Skin epidermis (tissue), 12 donors: ENCODE data around the gene PPP1R12B.
"Not testable (repeated sequence)": the region's sequence is repeated elsewhere in the genome, so short reads cannot be mapped to it uniquely, and the experiment has no call there.

ENCODE experiments used
- H3K27ac ChIP-seq, 21 experiments: fragments of 200-600 bp; sonication (generic) in 11 of 21; one replicate each; pipeline ENCODE4 v1.5.0; 2020; ENCODE audit warnings: mild to moderate bottlenecking in 3 of 21, inconsistent platforms in 2 of 21, moderate library complexity in 2 of 21
- H3K4me3 ChIP-seq, 7 experiments: fragments of 200-600 bp; sonication (generic) in 2 of 7; one replicate each; pipeline ENCODE4 v1.5.0; 2020; ENCODE audit warnings: inconsistent platforms in 2 of 7, mild to moderate bottlenecking in 2 of 7, moderate library complexity in 1 of 7

The PPP1R12B gene

GRCh38 chr1:202381867-202382266 is 33.4 kb downstream of the PPP1R12B start:
- H3K27ac ChIP-seq, H3K4me3 ChIP-seq: not testable (repeated sequence)

DNA sequence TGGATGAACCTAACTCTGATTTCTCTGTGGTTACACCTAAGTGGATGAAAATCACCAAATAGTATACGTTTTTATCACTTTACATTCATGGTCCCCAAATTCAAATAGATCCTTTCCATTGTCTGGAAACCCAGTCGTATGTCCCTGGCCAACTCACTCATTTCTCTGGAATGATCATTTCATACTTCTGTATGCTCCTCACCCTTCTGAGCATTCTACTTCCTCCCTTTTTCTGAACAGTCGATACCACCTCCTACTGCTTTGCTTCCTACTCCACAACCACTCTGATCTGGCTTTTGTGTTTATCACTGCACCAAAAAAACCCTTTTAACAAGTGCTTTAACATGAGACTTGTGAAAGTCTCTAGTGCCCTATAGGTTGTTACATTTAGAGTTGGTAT is 47.3 kb downstream of the PPP1R12B start:
- H3K4me3 ChIP-seq, H3K27ac ChIP-seq: not testable (repeated sequence)

GRCh38 chr1:202397256-202397655 is 48.8 kb downstream of the PPP1R12B start:
- Histone ChIP-seq H3K4me3 (no peak overlapping the region), H3K27ac (peak overlapping the region in 1 of 21 experiments; percentile 3)

GRCh38 chr1:202398439-202398838 is 49.9 kb downstream of the PPP1R12B start:
- H3K4me3 ChIP-seq, H3K27ac ChIP-seq: not testable (repeated sequence)

DNA sequence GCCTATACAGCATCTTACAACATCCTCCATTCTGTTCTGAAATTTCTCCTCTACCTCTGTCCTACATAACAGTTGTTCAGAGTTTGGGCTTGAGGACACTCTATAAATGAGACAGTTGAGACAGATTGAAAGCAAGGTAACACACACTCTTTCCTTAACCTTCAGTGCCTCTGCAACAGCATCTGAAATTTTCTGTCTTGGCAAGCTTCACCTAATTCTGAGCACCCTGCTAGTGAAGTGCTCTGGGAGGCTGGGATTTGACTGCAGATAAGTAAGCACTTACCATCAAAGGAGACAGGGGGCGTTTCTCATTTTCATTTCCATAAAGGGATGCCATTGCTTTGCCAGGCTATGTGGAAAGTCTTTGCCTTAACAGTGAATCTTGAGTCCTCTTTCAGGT is 53.3 kb downstream of the PPP1R12B start:
- not testable (repeated sequence) for H3K4me3 ChIP-seq, H3K27ac ChIP-seq

DNA sequence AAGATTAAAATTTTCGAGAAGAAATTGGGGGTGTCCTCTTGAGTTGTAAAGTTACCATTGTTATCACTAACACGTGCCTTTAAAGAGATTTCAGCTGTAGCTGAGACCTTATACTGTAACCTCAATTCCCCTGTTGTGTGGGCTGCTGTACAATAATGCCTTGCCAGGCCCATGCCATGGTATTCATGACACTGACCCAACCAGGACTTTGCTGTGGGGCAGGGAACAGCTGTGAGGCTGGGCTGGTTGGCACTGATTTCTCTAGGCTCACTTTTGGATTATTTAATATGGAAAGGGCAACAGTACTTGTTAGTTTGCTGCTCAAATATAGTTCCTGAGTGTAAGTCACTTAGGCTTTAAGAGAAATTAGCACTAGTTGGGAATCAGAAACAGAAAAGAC is 54.9 kb downstream of the PPP1R12B start:
- not testable (repeated sequence) for H3K27ac ChIP-seq

GRCh38 chr1:202405928-202406327 is 57.4 kb downstream of the PPP1R12B start:
- Histone ChIP-seq H3K4me3 (no peak overlapping the region), H3K27ac (no peak overlapping the region)

More for the DNA sequence above, 54.9 kb downstream of the PPP1R12B start:
- H3K4me3 ChIP-seq, result not testable (repeated sequence)

- not testable (repeated sequence) for H3K27ac ChIP-seq, H3K4me3 ChIP-seq
Observed at GRCh38 chr1:202406896-202407295, 58.4 kb downstream of the PPP1R12B start.

GRCh38 chr1:202407378-202407777 is 58.9 kb downstream of the PPP1R12B start:
- not testable (repeated sequence) for H3K27ac ChIP-seq, H3K4me3 ChIP-seq

GRCh38 chr1:202410251-202410650 is 61.8 kb downstream of the PPP1R12B start:
- not testable (repeated sequence) for H3K27ac ChIP-seq, H3K4me3 ChIP-seq

GRCh38 chr1:202410854-202411357 is 62.4 kb downstream of the PPP1R12B start:
- not testable (repeated sequence) for H3K4me3 ChIP-seq, H3K27ac ChIP-seq

DNA sequence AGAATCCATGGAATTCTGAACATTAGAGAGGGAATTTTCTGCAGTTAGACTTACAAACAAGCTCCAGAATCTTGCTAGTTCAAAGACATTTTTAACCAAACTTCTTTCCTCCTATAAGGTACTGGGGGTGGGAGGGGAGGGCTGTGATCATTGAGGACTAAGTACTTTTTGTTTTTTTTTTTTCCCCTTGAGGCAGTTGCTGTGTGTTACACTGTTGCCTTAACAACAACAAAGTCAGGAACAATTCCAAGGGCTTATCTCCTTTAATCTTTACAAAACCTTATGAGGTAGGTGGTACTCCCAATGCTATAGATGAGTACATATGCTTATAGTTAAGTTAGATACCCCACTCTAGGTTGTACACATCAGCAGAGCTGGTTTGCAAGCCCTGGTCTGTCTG is 62.9 kb downstream of the PPP1R12B start:
- H3K4me3 ChIP-seq, result no peak overlapping the region
- H3K27ac ChIP-seq, result no peak overlapping the region

- H3K4me3 ChIP-seq, H3K27ac ChIP-seq: not testable (repeated sequence)
Observed at GRCh38 chr1:202412421-202412820, 63.9 kb downstream of the PPP1R12B start.

DNA sequence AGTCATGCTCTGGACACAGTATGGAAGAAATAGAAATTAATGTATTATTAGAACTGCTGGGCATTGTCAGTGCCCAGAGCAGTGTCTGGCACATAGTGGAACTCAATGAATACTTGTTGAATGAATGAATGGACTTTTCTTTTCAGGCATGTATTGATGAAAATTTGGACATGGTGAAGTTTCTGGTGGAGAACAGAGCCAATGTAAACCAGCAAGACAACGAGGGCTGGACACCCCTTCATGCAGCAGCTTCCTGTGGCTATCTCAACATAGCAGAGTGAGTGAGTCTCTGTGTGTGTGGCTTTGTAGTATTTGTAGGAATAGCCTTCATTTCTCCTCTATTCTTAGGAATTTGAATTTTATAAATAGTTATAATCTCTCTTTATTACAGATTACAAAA is 68.1 kb downstream of the PPP1R12B start:
- Histone ChIP-seq H3K27ac (no peak overlapping the region), H3K4me3 (no peak overlapping the region)

GRCh38 chr1:202417141-202417540 is 68.6 kb downstream of the PPP1R12B start:
- H3K4me3 ChIP-seq, H3K27ac ChIP-seq: not testable (repeated sequence)

- H3K27ac ChIP-seq, H3K4me3 ChIP-seq: not testable (repeated sequence)
Observed at GRCh38 chr1:202417762-202418201, 69.3 kb downstream of the PPP1R12B start.

- not testable (repeated sequence) for H3K27ac ChIP-seq, H3K4me3 ChIP-seq
Observed at GRCh38 chr1:202419731-202420130, 71.2 kb downstream of the PPP1R12B start.

GRCh38 chr1:202420422-202421094 is 72.1 kb downstream of the PPP1R12B start:
- not testable (repeated sequence) for H3K27ac ChIP-seq, H3K4me3 ChIP-seq

- H3K27ac ChIP-seq, H3K4me3 ChIP-seq: not testable (repeated sequence)
Observed at GRCh38 chr1:202422709-202423108, 74.2 kb downstream of the PPP1R12B start.

- H3K4me3 ChIP-seq, H3K27ac ChIP-seq: not testable (repeated sequence)
Observed at GRCh38 chr1:202424260-202424659, 75.8 kb downstream of the PPP1R12B start.

DNA sequence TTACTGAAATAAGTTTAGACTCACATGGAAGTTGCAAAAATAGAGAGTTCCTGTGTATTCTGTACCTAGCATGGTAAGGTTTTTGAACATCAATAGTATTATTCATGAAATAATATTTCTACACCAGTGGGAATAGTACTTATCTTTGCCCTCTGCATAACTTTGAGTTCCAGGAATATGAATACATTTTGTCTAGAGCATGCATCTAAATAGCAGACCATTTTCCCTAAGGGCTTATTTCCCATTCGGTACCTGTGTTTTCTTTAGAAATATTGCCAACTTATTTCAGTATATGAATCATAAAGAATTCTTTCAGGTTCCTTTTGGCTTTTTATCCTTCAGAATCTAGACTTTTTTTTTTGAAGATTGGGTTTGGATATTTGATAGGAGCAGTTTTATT is 81.6 kb downstream of the PPP1R12B start:
- H3K27ac ChIP-seq, H3K4me3 ChIP-seq: not testable (repeated sequence)

DNA sequence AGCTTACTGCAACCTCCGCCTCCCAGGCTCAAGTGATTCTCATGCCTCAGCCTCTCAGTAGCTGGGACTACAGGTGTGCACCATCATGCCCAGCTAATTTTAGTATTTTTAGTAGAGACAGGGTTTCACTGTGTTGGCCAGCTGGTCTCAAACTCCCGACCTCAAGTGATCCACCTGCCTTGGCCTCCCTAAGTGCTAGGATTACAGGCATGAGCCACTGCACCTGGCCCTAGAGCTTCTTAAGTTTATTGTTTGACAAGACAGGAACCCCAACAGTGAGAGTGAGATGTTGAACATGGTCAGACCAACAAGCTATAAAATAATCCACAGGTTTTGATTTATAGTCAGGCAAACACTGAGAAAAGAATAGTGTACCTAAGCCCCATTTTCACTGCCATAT is 83.8 kb downstream of the PPP1R12B start:
- not testable (repeated sequence) for H3K27ac ChIP-seq, H3K4me3 ChIP-seq
